Keratinocyte (primary cell): Measurements from ENCODE around the gene L1CAM. TPM values are rescaled to one million over a fixed set of nuclear protein-coding genes. Genes with fewer than 3 reads are reported as not detected.

Experiments used
- DNase-seq: peaks from one replicate; pipeline ENCODE4 v3.0.0-alpha.2; 2011; ENCODE audit warnings: low read depth, missing footprints, low spot score
- FAIRE-seq: peaks from 2 replicates; lab custom pipeline; 2011; peaks lifted over from hg19 to GRCh38; lab: Jason Lieb, UNC
- H2AFZ ChIP-seq: 2 replicates; pipeline ENCODE4 v1.6.0; 2012; ENCODE audit warnings: low read length, control low read depth, inconsistent platforms; ENCODE audit not compliant: control insufficient read depth
- H3K27ac ChIP-seq: 2 replicates; pipeline ENCODE4 v1.5.1; 2011; ENCODE audit warnings: low read length; ENCODE audit not compliant: control insufficient read depth, insufficient read depth
- H3K27me3 ChIP-seq: 3 replicates; pipeline ENCODE4 v1.6.0; 2011; ENCODE audit warnings: low read length; ENCODE audit not compliant: control insufficient read depth, insufficient read depth; ENCODE audit errors: extremely low read depth
- H3K36me3 ChIP-seq, 2 experiments: 2 replicates in 1 of 2; 3 replicates in 1 of 2; pipeline ENCODE4 v1.5.1; 2011; ENCODE audit warnings: low read length in 2 of 2, mild to moderate bottlenecking in 1 of 2; ENCODE audit not compliant: control insufficient read depth in 2 of 2, insufficient read depth in 2 of 2; ENCODE audit errors: extremely low read depth in 1 of 2
- H3K4me1 ChIP-seq: 3 replicates; pipeline ENCODE4 v1.5.1; 2011; ENCODE audit warnings: low read length; ENCODE audit not compliant: control insufficient read depth, insufficient read depth; ENCODE audit errors: extremely low read depth
- H3K4me2 ChIP-seq: 3 replicates; pipeline ENCODE4 v1.6.0; 2011; ENCODE audit warnings: low read depth, low read length; ENCODE audit not compliant: control insufficient read depth, insufficient read depth; ENCODE audit errors: extremely low read depth
- H3K4me3 ChIP-seq, 3 experiments: fragments of 200-600 bp in 1 of 3; sonication (generic) in 1 of 3; 2 replicates in 2 of 3; 3 replicates in 1 of 3; pipeline ENCODE4 v1.5.1; 2011 to 2016; ENCODE audit warnings: low read length in 3 of 3, mild to moderate bottlenecking in 3 of 3, control low read depth in 2 of 3, inconsistent platforms in 1 of 3, low read depth in 1 of 3, mixed read lengths in 1 of 3, mixed run types in 1 of 3, moderate library complexity in 1 of 3; ENCODE audit not compliant: control insufficient read depth in 2 of 3, insufficient read depth in 2 of 3; ENCODE audit errors: extremely low read depth in 1 of 3
- H3K79me2 ChIP-seq: 2 replicates; pipeline ENCODE4 v1.6.0; 2012; ENCODE audit warnings: low read length; ENCODE audit not compliant: control insufficient read depth, insufficient read depth
- H3K9ac ChIP-seq: 3 replicates; pipeline ENCODE4 v1.6.0; 2011; ENCODE audit warnings: low read length; ENCODE audit not compliant: control insufficient read depth, insufficient read depth; ENCODE audit errors: extremely low read depth
- H3K9me1 ChIP-seq: 3 replicates; pipeline ENCODE4 v1.6.0; 2011; ENCODE audit warnings: low read length; ENCODE audit not compliant: control insufficient read depth, insufficient read depth; ENCODE audit errors: extremely low read depth
- H3K9me3 ChIP-seq: 2 replicates; pipeline ENCODE4 v1.5.1; 2012; ENCODE audit warnings: low read depth, low read length; ENCODE audit not compliant: control insufficient read depth
- H4K20me1 ChIP-seq: 3 replicates; pipeline ENCODE4 v1.6.0; 2011; ENCODE audit warnings: low read length; ENCODE audit not compliant: control insufficient read depth, insufficient read depth; ENCODE audit errors: extremely low read depth
- CTCF ChIP-seq, 3 experiments: IDR thresholded peaks in 1 of 3; conservative IDR thresholded peaks in 1 of 3; optimal IDR thresholded peaks in 1 of 3; 2 replicates in 2 of 3; 3 replicates in 1 of 3; pipeline versions ENCODE3 to v1.5.1; 2011; ENCODE audit warnings: low read length in 3 of 3, mild to moderate bottlenecking in 3 of 3, moderate library complexity in 2 of 3, control low read depth in 1 of 3, inconsistent platforms in 1 of 3; ENCODE audit not compliant: insufficient read depth in 2 of 3; ENCODE audit errors: extremely low read depth in 1 of 3
- EZH2 ChIP-seq: IDR thresholded peaks from one replicate; pipeline ENCODE4 v1.6.1; 2012; ENCODE audit warnings: inconsistent platforms, mild to moderate bottlenecking, low read length, moderate library complexity
- dilution Hi-C: fragments of 300-500 bp; cut with MboI; formaldehyde crosslinking; loops from one replicate; pipeline ENCODE4 v1.7.0; 2020; ENCODE audit warnings: low sequenced_read_pairs; ENCODE audit not compliant: extremely low pct_ligation_motif_present
- polyA plus RNA-seq, 5 experiments: library from polyadenylated mRNA; depleted of rRNA in 3 of 5; stranded (reverse) in 3 of 5; stranded (forward) in 1 of 5; unstranded in 1 of 5; fragments of >200 nt; gene quantifications; 1 replicate in 1 of 5; 2 replicates in 3 of 5; 3 replicates in 1 of 5; pipeline versions ENCODE4 v1.2.1 to v1.2.3, GENCODE V29; 2011 to 2012; ENCODE audit warnings: missing spikeins in 2 of 5, low read depth in 1 of 5, low replicate concordance in 1 of 5

Gene L1CAM
- polyA plus RNA-seq, 1 donor (not counting 4 experiments of a cell fraction or from before 2014, with no cell fraction given) = 18.2 TPM

GRCh38 chrX:153905481-153906095, 19.6 kb upstream of the L1CAM start:
- Histone ChIP-seq H3K79me2 (no peaks in the 10 kb centered on the region), H3K27me3 (no peaks in the 10 kb centered on the region), H3K27ac (no peak overlapping the region), H3K4me2 (no peak overlapping the region), H2AFZ (no peak overlapping the region), H4K20me1 (no peaks in the 10 kb centered on the region), H3K36me3 (no peaks in the 10 kb centered on the region), H3K9me3 (no peaks in the 10 kb centered on the region), H3K9me1 (no peaks in the 10 kb centered on the region), H3K4me3 (no peak overlapping the region), H3K9ac (no peak overlapping the region), H3K4me1 (peaks cover 8% of the 10 kb centered on the region)
- TF ChIP-seq CTCF (optimal IDR thresholded peaks at IDR 0.05 in 1 of 3, IDR thresholded peaks at IDR 0.05 in 1 of 3, conservative IDR thresholded peaks at IDR 0.05 in 1 of 3; ENCODE audit: extremely low read depth in 1 of 3, insufficient read depth in 2 of 3, low read length in 3 of 3) = no peak
- no peak for TF ChIP-seq EZH2
- FAIRE-seq (no peak), DNase-seq (no peak)
- dilution Hi-C loops = no loop called here

DNA sequence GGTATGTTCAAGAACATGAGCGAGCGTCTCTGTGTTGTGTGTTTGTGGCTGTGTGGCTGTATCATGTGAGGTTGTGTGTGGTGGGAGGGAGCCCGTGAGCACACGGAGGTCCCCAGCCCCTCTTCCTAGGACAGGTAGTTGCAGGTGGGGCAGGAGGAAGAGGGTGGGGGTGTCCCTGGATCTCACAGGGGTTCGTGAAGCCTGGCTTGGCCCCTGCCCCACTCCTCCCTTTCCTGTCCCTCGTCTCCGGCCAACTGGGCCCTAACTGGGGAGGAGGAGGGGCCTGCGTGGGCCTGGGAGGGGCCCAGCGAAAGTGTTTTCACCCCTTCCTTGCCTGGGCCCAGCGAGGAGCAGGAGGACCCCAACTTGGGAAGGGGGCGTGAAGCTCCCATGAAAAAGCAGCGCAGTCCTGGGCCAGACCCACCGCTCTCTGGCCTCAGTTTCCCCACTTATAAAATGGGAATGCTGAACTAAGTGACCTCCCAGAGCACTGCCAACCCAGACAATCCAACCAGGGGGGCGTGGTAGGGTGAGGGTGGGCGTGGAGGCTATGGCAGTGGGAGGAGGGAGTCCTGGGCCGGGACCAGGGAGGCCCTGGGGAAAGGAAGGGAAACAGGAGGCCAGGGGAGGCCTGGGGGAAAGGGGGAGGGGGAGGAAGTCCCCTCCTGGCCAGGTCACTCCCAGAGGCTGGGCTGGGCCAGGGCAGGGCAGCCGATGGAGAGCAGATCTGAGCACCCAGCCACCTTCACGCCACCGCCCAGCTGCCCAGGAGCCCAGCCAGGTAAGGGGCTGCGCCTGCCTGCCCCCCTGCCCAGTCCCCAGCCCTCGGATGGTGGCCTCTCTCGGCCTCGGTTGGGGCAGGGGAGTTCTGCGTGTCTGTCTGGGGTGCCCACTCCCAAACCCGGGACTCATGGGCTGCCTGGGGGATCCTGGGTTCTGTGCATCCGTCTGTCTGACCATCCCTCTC, 18.3 kb upstream of the L1CAM start, which contains the start of gene AVPR2:
Gene AVPR2, plus strand, starts transcription at position 683 of the 967 bp plus-strand sequence. CDS start 473 bp downstream, outside the sequence.
- Histone ChIP-seq H3K4me2 (no peak within 1 kb of the TSS), H3K27me3 (no peaks in the 10 kb centered on the region), H3K27ac (no peak within 1 kb of the TSS), H4K20me1 (no peaks in the 10 kb centered on the region), H3K9ac (no peak within 1 kb of the TSS), H3K36me3 (no peaks in the 10 kb centered on the region), H2AFZ (no peak within 1 kb of the TSS), H3K9me3 (no peaks in the 10 kb centered on the region), H3K4me3 (no peak within 1 kb of the TSS), H3K79me2 (no peaks in the 10 kb centered on the region), H3K4me1 (peaks cover 8% of the 10 kb centered on the region), H3K9me1 (no peaks in the 10 kb centered on the region)
- FAIRE-seq = no peak
- no peak for DNase-seq
- no peak for TF ChIP-seq EZH2
- no peak for TF ChIP-seq CTCF (optimal IDR thresholded peaks at IDR 0.05 in 1 of 3, IDR thresholded peaks at IDR 0.05 in 1 of 3, conservative IDR thresholded peaks at IDR 0.05 in 1 of 3; ENCODE audit: extremely low read depth in 1 of 3, insufficient read depth in 2 of 3, low read length in 3 of 3)
- dilution Hi-C loops = no loop called here
